PC-3 (cell line): ENCODE measurements around the gene NFKB2.

Experiments used
- EZH2 ChIP-seq: fragments of 300-600 bp; sonication (generic); IDR thresholded peaks from one replicate; pipeline ENCODE4 v1.6.1; 2017; ENCODE audit warnings: antibody characterized with exemption, mild to moderate bottlenecking, low read length; ENCODE audit not compliant: unreplicated experiment
- TF ChIP-seq, protein P1 (sequence below): fragments of 300-600 bp; sonication (generic); conservative IDR thresholded peaks from 2 replicates; pipeline ENCODE4 v1.5.1; 2017; ENCODE audit warnings: antibody characterized with exemption, low read depth, mild to moderate bottlenecking, low read length

DNA sequence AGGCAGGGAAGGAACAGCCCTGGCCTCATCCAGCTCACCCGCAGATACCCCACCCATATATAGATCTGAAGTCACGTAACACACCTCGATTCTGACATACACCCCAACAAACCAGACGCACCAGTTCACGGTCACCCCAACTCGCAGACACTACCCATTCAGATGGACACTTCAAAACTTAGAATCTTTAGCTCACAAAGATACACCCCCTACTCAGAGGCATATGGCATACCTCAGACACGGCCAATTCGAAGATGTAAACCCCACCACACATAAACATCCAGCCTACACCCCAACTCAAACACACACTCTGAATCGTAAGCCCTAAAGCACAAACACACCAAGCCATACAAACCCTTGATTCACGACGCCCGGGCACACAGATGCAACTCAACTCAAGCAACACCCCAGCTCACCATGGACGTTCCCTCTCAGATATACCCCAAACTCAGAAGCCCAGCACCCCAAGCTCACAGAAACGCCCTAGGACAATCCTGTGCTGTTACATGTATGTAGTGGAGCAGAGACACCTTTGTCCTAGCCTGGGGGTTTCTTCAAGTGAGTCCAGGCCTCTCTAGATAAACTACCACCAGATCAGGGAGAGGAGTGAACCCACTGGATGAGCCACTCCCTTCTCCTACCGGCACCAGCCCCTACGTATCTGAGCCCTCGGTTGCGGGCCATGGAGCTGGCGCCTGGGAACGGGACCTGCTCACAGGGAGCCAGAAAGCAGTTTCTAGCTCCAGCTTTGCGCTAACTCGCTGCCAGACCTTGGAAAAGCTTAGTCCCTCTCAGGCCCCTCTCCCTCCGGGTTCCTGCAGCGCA, 14.3 kb downstream of the NFKB2 start:
- TF ChIP-seq, protein P1, sequence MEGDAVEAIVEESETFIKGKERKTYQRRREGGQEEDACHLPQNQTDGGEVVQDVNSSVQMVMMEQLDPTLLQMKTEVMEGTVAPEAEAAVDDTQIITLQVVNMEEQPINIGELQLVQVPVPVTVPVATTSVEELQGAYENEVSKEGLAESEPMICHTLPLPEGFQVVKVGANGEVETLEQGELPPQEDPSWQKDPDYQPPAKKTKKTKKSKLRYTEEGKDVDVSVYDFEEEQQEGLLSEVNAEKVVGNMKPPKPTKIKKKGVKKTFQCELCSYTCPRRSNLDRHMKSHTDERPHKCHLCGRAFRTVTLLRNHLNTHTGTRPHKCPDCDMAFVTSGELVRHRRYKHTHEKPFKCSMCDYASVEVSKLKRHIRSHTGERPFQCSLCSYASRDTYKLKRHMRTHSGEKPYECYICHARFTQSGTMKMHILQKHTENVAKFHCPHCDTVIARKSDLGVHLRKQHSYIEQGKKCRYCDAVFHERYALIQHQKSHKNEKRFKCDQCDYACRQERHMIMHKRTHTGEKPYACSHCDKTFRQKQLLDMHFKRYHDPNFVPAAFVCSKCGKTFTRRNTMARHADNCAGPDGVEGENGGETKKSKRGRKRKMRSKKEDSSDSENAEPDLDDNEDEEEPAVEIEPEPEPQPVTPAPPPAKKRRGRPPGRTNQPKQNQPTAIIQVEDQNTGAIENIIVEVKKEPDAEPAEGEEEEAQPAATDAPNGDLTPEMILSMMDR = no peak
- no peak for TF ChIP-seq EZH2
